GM18519 (cell line): ENCODE results near the gene SPRING1.
"Not testable (repeated sequence)": the region's sequence is repeated elsewhere in the genome, so short reads cannot be mapped to it uniquely, and the experiment has no call there.

ENCODE experiments used
- ATAC-seq: cut with Tn5 transposase; IDR thresholded peaks from one replicate; pipeline ENCODE4 v1.9.1; 2021; ENCODE audit warnings: mild to moderate bottlenecking, moderate library complexity; ENCODE audit not compliant: unreplicated experiment, low FRiP score

Gene SPRING1

DNA sequence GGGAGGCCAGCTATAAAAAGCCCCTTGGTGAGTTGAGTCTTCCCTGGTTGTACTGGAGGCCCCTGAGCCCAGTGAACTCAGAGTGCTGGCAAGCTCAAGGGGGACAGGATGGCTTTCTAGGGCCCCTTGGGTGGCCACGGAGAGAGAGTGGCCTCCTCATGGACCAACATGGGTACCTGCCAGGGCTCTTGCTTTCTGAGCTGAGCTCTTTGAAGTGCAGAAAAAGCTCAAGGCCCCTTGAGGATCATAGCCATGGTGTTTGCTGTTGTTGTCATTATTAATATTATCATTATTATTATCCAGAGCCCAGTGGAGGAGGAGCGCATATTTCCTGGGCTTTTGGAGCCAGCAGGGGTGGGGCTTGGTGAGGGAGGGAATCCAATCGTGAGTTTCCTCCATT lies 6.9 kb upstream of the SPRING1 start:
- ATAC-seq = no peak

DNA sequence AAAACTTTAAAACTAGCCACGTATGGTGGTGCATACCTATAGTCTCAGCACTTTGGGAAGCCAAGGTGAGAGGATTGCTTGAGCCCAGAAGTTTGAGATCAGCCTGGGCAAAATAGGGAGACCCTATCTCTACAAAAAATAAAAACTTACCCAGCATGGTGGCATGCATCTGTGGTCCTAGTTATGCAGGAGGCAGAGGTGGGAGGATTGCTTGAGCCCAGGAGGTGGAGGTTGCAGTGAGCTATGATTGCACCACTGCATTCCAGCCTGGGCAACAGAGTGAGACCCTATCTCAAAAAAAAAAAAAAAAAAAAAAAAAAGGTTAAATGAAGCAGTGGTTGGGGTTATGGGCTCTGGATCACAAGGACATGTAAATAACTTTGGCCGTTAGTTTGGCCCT lies 4.9 kb upstream of the SPRING1 start:
- not testable (repeated sequence) for ATAC-seq

DNA sequence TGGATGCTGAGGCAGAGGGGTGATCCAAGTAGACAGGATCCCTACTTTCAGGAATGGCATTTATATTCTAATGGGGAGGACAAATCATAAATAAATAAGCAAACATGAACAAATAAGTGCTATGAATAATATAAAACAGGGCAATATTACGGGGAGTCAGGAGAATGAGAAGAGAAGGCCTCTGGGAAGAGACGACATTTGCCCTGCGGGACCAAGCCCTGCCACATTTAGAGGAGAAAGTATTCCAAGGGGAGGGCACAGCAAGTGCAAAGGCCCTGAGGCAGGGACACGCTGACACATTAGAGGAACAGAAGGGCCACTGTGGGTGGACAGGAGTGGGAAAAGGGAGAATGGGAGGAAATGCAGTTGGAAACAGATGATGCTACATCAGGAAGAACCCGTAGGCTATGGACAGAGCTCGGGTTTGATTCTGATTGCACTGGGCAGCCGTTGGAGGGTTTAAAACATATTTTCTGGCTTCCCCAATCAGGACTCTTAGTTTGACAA lies 1.6 kb upstream of the SPRING1 start:
- no peak for ATAC-seq

DNA sequence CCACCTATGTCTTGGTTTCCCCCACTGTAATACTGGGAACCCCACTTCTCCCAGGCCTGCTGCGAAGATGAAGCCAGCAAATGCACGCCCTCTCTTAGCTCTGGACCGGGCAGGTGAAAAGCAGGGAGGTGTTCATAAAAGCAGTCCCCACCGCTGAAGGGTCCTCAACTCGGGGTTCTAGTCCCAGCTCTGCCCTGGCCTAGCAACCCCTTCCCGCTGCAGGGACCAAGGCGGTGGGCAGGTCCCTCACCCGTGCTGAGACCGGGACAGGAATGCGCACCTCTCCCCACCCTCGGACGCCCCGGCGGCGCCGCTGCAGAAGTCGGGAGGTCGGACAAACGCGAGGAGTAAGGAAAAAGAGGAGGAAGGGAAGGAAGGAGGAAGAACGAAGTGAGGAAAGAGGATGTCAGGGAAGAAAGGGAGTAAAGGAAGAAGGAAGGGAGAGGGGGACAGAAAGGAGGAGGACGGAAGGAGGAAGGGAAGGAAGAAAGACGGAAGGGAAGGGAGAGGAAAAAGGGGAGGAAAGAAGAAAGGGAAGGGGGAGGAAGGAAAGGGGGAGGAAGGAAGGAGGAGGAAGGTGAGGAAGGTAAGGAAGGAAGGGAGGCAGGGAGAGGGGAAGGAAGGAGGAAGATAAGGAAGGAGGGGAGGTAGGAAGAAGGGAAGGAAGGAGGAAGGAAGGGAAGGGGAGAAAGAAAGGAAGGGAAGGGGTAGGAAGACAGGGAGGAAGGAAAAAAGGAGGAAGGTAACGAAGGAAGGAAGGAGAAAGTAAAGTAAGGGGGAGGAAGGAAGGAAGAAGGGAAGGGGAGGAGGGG lies 701 bp downstream of the SPRING1 start:
- ATAC-seq = no peak

DNA sequence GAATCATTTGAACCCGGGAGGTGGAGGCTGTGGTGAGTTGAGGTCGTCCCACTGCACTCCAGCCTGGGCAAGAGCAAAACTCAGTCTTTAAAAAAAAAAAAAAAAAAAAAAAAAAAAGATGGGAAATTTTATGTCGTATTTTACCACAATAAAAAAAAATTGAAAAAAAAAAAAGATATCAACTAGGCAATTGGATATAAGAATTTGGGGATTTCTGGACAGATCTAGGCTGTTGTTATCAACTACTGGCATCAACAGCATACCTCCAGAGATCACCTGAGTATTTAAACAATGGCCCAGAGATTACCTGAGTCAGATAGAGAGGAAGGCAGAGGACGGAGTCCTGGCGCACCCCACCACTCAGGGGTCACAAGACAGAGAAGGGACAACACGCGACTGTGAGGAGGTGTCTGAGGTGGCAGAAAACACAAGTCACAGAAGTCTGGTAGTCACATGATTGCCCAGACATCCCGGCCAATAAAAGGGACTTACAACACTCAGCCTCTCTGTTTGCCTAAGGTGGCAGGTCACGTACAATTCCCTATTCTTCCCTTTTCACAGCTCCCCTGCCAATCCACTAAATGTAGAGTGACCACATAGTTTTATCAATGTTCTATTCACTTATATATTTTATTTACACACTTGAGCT lies 1.8 kb downstream of the SPRING1 start:
- ATAC-seq = no peak

DNA sequence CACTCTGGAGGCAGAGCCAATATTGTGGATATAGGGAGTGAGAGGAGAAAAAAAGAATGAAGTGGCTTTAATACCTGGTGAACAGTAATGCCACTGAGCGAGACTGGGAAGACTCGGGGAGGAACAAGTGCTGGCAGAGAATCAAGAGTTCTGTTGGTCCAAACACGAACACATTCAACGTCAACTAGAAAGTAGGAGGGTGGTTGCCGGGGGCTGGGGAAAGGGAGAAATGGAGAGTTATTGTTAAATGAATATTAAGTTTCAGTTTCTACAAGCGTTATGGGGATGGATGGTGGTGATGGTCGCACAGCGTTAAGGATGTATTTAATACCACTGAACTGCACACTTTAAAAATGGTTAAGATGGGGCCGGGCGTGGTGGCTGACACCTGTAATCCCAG lies 2.8 kb downstream of the SPRING1 start:
- no peak for ATAC-seq

DNA sequence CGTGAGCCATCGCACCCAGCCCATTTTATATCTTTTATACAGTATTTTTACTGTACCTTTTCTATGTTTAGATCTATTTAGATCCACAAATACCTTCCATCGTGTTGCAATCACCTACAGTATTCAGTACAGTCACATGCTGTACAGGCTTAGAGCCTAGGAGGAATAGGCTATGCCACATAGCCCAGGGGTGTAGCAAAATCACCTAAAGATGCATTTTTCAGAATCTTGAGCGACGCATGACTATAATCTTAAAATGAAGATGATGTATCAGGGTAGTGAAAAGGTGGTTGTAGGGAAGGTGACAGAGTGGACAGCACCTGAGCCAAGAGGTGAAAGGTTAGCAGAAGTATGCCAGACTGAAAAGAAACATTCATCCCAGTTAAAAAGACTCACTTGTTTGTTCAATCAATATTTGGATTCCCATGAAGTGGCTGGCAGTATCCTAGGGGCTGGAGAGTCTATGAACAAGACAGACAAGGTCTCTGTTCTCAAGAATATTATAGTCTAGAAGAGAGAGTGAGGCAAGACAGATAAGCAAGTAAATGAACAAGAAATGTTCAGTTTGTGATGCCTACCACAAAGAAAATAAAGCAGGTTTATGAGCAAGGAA lies 3.6 kb downstream of the SPRING1 start:
- ATAC-seq = no peak

DNA sequence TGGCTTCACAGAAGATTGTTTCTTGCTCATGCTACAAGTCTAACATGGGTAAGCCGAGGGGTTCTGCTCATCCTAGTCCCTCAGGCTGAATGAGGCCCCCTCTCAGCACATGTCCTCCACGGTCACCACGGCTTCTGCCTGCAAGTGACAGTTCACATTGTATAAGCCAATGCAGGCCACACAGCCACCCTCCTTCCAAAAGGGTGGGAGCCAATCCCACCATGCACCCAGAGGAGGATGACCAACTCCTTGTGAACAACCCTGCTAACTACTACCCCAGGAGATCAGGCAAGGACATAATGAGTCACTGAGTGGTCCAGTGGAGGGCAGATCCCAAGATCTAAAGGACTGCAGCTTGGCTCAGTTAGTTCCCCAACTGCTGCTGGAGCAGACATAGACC lies 6.1 kb downstream of the SPRING1 start:
- ATAC-seq = no peak

DNA sequence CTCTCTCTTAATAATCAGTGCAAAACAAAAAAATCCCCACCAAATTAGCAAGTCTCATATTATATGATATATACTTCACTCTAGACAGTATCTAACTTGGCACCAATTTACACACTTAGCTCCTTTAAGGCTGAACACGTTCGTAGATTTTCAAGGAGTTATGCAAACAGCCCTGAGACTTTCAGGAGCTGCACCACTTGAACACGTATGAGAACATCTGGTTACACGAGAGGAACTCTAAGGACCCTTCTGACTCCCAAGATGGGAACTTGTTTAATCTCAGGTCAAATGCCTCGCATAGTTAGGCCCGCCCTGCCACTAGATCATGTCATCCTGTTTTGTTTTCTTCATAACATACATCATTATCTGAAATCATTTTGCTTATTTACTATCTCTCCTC lies 10.0 kb downstream of the SPRING1 start:
- no peak for ATAC-seq

DNA sequence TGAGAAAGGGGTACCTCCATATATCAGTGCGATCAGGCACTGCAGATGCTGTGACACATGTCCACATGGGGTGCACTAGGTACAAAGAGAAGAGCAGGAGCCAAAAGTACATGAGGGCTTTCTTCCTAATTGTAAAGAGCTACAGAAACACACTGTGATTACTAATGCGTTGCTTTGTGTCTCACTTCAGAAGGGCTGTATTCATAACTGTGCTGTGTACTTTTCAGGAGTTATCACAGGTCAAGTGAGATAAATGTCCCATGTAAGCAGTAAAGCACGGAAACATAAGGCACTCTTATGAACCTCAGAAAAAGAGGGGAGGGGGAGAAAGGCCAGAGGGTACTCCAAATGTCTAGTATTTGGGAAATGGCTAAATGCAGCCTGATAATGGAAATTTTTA lies 10.6 kb downstream of the SPRING1 start:
- no peak for ATAC-seq

DNA sequence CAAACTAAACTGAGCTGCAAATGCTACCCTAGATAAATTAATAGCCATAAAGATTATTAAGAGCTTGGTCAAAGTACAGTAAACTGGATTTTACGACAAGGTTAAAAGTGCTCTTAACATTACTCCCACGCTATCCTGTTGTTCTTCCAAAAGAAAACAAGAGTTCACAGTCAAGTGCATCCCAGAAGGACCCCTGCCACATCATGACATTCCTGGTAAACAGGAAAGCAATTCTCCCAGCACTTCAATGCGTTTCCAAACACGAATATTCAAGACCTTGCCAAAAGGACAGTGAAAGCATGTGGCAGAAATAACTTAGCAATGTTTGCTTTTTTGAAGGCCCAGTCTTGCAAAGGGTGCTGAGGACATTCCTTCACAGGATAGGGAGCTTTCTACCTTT lies 11.2 kb downstream of the SPRING1 start:
- no peak for ATAC-seq

DNA sequence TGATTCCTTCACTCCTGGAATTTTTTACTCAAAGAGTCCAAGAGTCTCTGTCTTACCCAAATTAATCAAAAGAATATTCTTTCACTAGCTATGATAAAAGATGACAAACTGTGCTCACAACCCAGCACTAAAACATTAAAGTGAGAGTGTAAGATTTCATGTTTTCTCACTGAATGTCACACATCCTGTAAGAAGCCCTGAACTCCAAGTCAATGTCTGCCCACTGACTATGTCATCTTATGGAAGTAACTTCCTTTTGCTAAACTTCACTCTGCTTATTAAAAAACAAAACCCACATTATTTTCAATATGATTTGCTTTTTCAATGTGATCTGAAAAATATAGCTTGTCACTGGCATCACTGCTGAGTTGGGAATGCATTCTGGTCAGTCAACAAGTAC lies 15.6 kb downstream of the SPRING1 start:
- ATAC-seq = no peak

DNA sequence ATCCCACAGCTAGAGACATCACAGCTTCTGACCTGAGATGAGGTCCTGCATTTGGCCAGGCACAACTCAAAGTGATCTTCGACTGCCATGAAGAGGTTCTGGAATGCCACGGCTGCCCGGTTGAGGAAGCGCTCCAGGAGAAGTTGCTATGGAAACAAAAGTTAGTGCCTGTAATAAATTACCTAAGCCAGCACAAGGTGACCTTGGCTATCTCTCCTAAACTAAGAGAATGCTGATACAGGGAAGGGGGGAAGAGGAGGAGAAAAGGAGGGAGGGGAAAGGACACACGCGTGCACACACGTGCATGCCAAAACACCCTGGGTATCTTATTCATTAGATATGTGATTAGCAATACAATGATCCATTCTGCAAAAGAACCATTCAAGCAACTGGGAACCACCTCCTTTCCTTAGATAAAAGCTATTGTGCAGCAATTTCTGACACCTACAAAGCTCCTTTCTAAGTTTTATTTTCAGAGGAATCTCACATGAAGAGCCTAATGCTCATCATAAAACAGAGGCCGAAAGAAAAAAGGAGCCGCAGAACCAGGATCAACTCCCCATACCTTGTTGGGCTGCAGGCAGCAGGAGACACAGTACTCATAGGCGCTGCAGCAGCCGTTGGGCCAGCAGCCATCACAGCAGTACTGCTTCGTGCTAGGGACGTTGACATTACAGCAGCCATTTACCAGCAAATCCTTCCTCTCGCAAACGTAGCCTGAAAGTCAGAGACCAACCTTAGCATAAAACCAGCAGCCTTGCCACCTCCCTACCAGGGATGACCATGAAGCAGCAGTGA lies 17.9 kb downstream of the SPRING1 start:
- no peak for ATAC-seq

DNA sequence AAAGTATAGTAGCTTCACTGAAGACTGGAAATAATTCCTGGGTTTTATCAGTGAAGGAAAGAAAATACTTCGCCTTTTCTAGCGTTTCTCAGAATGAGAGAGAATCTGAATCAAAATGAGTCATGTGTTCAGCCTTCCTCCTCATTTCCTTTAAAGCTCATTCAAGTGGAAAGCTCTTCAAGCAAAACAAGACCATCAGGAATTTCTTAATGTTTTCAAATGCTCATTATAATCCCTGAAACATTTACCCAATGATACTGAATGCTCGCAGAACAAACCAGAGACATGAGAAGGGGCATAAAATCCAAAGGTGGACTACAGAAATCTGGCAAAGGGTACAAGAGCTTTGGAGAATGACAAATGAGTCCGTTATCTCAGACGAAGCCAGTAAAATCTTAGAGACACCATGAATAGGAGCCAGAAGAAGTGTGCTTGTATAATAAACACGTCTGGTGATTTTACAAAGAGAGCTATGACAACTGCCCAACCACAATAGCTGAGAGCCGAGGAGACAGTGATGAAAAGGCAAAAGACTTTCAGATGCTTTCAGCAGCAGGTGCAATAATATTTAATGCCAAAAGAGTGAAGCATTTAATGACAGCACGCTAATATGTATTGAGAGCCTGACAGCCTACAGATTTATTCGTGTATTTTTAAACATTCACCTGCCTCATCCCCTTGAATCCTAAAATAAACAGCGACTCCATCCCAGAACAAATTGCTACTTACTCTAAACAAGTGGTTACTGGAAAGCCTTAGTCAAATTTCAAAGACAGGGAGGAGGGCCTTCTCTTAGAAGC lies 19.0 kb downstream of the SPRING1 start:
- ATAC-seq = no peak

DNA sequence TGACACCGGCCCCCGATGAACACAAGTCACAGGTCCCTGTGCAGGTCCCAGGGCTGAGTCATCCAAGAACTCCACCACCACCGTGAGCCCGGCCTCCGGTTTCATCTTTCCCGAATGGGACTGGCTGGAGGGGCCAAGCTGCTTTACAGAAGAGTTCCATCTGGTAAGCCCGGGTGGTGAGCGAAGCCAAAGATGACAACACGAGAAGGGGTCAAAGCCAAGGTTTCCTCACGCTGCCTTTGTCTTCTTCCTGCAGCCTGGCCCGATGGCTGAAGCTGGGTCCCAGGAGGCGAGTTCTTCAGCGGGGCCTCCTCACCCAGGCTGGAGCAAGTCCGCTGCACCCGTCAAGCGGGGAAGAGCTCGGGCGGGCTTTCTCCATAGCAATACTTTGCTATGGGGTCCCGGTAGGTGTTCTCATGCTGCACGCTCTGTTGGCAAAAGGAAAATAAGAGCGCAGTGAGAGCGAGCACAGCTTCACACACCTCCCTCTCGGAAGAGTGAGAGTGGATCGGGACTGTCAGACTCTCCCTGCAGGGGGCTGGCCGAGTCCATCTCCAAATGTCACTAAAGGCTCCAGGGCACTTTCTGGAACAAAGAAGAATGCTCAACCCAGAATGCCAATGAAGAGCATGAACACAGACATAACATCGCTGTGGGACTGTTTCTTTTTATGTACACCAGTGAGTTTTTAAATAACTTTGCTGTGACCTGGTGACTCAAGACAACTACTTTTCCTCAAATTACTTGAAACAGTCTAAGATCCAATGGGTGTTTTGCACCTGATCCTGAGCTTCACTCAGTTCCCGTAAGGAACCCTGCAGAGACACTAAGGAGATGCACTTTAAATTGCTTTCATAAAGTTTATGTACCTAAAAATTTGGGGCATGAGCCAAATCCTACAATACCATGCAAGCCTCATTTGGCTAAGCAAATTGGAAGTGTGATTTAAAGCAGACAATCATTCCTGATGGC lies 20.1 kb downstream of the SPRING1 start:
- no peak for ATAC-seq

DNA sequence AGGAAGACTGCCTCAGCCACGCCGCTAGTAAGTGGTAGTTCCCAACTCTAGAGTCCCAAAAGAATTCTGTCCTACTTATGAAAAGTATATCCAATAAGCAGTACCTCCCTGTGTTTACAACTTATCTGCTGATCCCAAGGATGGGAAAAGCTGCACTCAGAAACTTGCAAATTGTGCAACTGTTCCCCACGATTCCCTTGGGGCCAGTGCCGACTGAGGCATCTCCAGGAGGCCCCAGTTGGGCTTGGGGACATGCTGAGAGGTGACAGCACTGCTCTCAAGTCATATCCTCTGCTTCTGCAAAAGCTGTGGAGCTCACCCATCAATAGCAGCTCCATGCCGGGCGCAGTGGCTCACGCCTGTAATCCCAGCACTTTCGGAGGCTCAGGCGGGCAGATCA lies 23.7 kb downstream of the SPRING1 start:
- ATAC-seq = no peak

DNA sequence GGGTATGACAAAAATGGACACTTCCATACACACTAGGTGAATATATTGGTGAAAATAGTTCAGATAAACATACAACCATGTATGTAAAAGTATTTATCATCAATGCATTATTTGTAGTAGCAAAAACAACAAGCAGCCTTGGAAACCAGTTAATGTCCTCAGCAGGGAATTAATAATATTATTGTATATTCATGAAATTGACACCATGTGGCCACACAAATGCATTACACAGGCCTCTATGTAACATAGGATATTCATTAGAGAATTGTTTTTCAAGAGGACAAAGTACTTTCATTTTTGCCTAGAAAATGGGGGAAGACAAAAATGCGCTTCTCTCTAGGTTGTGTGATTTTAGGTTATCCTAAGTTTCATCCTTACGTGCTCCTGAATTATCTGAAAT lies 24.3 kb downstream of the SPRING1 start:
- ATAC-seq = no peak

DNA sequence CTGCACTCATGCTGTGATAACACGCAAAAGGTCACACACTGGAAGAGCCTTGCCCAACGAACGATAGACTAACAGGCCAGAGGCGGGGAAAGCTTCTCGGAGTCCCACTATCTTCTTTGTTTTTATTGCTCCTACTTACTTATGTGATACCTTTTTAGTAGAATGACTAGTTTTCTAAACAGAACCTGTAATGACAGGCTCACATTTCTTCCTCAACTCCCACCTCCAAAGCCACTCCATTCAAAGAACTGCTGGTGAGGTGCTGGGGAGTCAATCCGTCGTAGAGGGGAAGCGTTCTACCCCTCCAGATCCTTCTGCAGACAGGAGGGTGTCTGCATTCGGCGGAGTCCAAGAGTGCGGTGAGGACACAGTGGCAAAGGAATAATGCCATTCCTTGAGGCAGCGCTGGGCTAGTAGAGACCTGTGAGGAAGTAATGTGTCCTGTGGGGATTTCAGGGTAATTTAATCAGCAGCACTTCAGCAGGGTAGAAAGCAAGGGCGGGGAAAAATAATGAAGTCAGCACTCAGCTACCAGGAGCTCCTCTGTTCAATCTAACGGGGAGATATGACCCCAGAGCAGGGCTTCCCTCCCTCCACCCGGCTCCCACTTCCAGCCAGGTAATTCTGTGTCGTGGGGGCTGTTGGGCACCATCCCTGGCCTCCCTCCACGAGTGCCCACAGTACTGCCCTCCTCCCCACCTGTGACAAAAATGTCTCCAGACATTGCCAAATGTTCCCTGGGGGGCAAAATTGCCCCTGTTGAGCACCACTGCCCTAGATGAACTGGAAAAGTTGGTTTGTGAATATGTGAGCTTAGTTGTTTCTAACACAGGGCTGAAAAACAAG lies 25.2 kb downstream of the SPRING1 start:
- ATAC-seq = no peak
